Measurements from ENCODE around the gene ZNF804B.

ZNF804B gene

DNA sequence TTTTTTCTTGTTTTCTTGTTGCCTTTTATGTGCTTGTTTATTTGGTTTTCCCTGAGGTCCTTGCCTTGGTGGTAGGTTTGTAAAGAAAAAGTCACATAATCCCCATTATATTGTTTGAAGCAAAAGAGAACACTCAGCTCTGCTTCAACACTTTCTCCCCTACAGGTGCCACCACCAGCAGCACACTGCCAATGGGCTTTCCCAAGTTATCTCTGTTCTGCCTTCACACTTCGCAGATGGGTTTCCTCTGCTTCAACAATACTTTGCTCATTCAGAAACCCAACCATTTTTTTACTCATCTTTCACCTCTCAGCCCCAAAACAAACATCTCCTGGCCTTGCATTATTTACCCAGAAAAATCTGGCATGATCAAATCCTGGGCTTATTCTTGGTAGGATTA, 411.1 kb downstream of the ZNF804B start:
- H3K36me3 ChIP-seq (ENCODE audit: insufficient read depth, low read length), result no peaks in the 10 kb centered on the region
- no peaks in the 10 kb centered on the region for H3K9me3 ChIP-seq (ENCODE audit: insufficient read depth, low read depth, low read length)
- no peaks in the 10 kb centered on the region for H3K9me2 ChIP-seq (replicated peaks; ENCODE audit: low read depth, low read length)
- no peaks in the 10 kb centered on the region for H3F3A ChIP-seq (ENCODE audit: low read depth)
- no peak overlapping the region for H2AFZ ChIP-seq (ENCODE audit: low read length)
- no peak overlapping the region for H3K4me2 ChIP-seq (ENCODE audit: low read depth, low read length, poor library complexity, severe bottlenecking)
- H3K9ac ChIP-seq (ENCODE audit: low read depth, low read length, poor library complexity, severe bottlenecking), result no peak overlapping the region
- H3K27me3 ChIP-seq (ENCODE audit: insufficient read depth, low read length, poor library complexity, severe bottlenecking), result no peaks in the 10 kb centered on the region
- H4K20me1 ChIP-seq (ENCODE audit: insufficient read depth, low read length, poor library complexity, severe bottlenecking), result no peaks in the 10 kb centered on the region
- no peaks in the 10 kb centered on the region for H3K4me1 ChIP-seq (ENCODE audit: insufficient read depth, low read length, poor library complexity, severe bottlenecking)
- TF ChIP-seq, protein P1, sequence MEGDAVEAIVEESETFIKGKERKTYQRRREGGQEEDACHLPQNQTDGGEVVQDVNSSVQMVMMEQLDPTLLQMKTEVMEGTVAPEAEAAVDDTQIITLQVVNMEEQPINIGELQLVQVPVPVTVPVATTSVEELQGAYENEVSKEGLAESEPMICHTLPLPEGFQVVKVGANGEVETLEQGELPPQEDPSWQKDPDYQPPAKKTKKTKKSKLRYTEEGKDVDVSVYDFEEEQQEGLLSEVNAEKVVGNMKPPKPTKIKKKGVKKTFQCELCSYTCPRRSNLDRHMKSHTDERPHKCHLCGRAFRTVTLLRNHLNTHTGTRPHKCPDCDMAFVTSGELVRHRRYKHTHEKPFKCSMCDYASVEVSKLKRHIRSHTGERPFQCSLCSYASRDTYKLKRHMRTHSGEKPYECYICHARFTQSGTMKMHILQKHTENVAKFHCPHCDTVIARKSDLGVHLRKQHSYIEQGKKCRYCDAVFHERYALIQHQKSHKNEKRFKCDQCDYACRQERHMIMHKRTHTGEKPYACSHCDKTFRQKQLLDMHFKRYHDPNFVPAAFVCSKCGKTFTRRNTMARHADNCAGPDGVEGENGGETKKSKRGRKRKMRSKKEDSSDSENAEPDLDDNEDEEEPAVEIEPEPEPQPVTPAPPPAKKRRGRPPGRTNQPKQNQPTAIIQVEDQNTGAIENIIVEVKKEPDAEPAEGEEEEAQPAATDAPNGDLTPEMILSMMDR (conservative IDR thresholded peaks at IDR 0.05; ENCODE audit: low read length), result no peak
- no peaks in the 10 kb centered on the region for H3K79me2 ChIP-seq (ENCODE audit: insufficient read depth, low read length)
- H3K4me3 ChIP-seq (ENCODE audit: low read length, poor library complexity, severe bottlenecking), result no peak overlapping the region

DNA sequence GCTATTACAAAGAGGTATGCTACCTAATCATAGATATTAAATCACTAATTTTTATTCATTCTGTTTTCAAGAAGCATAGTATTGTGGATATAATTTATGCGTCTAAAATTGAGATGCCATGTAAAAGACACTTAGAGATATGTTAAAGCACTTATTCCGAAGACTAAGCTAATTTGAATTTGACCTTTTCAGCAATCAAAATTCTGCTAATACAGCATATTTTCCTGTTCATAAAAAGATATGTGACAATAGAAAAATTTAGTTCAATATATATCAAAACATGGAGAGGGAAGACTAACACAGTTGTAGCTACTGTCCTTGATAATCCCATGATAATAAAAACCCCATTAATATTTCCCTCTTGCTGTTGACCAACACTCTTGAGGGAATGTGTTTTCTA, 422.6 kb downstream of the ZNF804B start:
- Histone ChIP-seq H3K9me3 (ENCODE audit: insufficient read depth, low read depth, low read length) (no peaks in the 10 kb centered on the region), H3K27me3 (ENCODE audit: insufficient read depth, low read length, poor library complexity, severe bottlenecking) (no peaks in the 10 kb centered on the region)

DNA sequence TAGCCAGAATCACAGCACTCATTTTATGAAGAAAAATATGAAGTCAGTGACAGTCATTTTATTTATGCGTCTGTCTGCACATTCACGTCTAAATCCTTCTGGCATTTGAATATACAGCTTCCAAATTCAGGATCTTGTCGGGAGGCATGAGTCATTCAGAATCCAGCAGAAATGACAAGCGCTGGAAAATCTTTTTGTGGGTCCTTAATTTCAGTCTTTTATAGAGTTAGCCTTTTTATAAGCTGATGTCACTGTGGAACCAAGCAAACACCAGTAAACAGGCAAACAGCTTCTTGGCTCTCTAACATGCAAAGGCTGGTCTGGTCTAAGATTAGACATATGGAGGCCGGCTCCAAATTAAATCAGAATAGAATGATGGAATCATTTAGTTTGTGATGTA, 424.2 kb downstream of the ZNF804B start:
- no peak for TF ChIP-seq EZH2phosphoT487 (IDR thresholded peaks at IDR 0.05; ENCODE audit: borderline replicate concordance)
- TF ChIP-seq, protein P1 (conservative IDR thresholded peaks at IDR 0.05; ENCODE audit: low read length), result no peak
- Histone ChIP-seq H2AFZ (ENCODE audit: low read length) (no peak overlapping the region), H3K9me2 (replicated peaks; ENCODE audit: low read depth, low read length) (no peaks in the 10 kb centered on the region), H4K20me1 (ENCODE audit: insufficient read depth, low read length, poor library complexity, severe bottlenecking) (no peaks in the 10 kb centered on the region), H3K27me3 (ENCODE audit: insufficient read depth, low read length, poor library complexity, severe bottlenecking) (no peaks in the 10 kb centered on the region), H3K9ac (ENCODE audit: low read depth, low read length, poor library complexity, severe bottlenecking) (no peak overlapping the region), H3K4me3 (ENCODE audit: low read length, poor library complexity, severe bottlenecking) (no peak overlapping the region), H3K4me2 (ENCODE audit: low read depth, low read length, poor library complexity, severe bottlenecking) (no peak overlapping the region), H3K36me3 (ENCODE audit: insufficient read depth, low read length) (no peaks in the 10 kb centered on the region), H3F3A (ENCODE audit: low read depth) (no peaks in the 10 kb centered on the region), H3K4me1 (ENCODE audit: insufficient read depth, low read length, poor library complexity, severe bottlenecking) (no peaks in the 10 kb centered on the region), H3K9me3 (ENCODE audit: insufficient read depth, low read depth, low read length) (no peaks in the 10 kb centered on the region), H3K79me2 (ENCODE audit: insufficient read depth, low read length) (no peaks in the 10 kb centered on the region)

More for the DNA sequence above, 422.6 kb downstream of the ZNF804B start:
- Histone ChIP-seq H3K9me2 (replicated peaks; ENCODE audit: low read depth, low read length) (no peaks in the 10 kb centered on the region), H3K9ac (ENCODE audit: low read depth, low read length, poor library complexity, severe bottlenecking) (no peak overlapping the region), H3K4me1 (ENCODE audit: insufficient read depth, low read length, poor library complexity, severe bottlenecking) (no peaks in the 10 kb centered on the region), H2AFZ (ENCODE audit: low read length) (no peak overlapping the region), H3K79me2 (ENCODE audit: insufficient read depth, low read length) (no peaks in the 10 kb centered on the region), H3K4me3 (ENCODE audit: low read length, poor library complexity, severe bottlenecking) (no peak overlapping the region), H3K36me3 (ENCODE audit: insufficient read depth, low read length) (no peaks in the 10 kb centered on the region), H4K20me1 (ENCODE audit: insufficient read depth, low read length, poor library complexity, severe bottlenecking) (no peaks in the 10 kb centered on the region), H3F3A (ENCODE audit: low read depth) (no peaks in the 10 kb centered on the region), H3K4me2 (ENCODE audit: low read depth, low read length, poor library complexity, severe bottlenecking) (no peak overlapping the region)
- TF ChIP-seq EZH2phosphoT487 (IDR thresholded peaks at IDR 0.05; ENCODE audit: borderline replicate concordance), result no peak
- TF ChIP-seq, protein P1 (conservative IDR thresholded peaks at IDR 0.05; ENCODE audit: low read length), result no peak

All from Loucy (cell line).